HEK293T (cell line): ENCODE data around the gene INO80D.
"Not testable (repeated sequence)": the region's sequence is repeated elsewhere in the genome, so short reads cannot be mapped to it uniquely, and the experiment has no call there.

ENCODE experiments used
- FOXK2 ChIP-seq: fragments of 450-650 bp; IDR thresholded peaks from 2 replicates; pipeline ENCODE4 v1.6.1; 2016; ENCODE audit warnings: mild to moderate bottlenecking
- FOXM1 ChIP-seq: fragments of 450-650 bp; IDR thresholded peaks from 2 replicates; pipeline ENCODE4 v1.6.1; 2017; ENCODE audit warnings: mild to moderate bottlenecking, borderline replicate concordance
- PKNOX1 ChIP-seq: fragments of 450-650 bp; IDR thresholded peaks from 2 replicates; pipeline ENCODE4 v1.6.1; 2016
- SP1 ChIP-seq: fragments of 450-650 bp; IDR thresholded peaks from 2 replicates; pipeline ENCODE4 v1.6.1; 2017
- SUZ12 ChIP-seq: fragments of 450-650 bp; IDR thresholded peaks from 2 replicates; pipeline ENCODE4 v1.6.1; 2016; ENCODE audit warnings: mild to moderate bottlenecking

DNA sequence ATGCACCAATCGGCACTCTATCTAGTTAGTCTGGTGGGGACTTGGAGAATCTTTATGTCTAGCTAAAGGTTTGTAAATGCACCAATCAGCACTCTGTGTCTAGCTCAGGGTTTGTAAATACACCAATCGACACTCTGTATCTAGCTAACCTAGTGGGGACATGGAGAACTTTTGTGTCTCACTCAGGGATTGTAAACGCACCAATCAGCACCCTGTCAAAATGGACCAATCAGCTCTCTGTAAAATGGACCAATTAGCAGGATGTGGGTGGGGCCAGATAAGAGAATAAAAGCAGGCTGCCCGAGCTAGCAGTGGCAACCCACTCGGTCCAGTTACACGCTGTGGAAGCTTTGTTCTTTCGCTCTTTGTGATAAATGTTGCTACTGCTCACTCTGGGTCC is 108.3 kb downstream of the INO80D start:
- TF ChIP-seq PKNOX1, SP1, SUZ12, FOXM1, FOXK2: not testable (repeated sequence)
